B cell (primary cell): ENCODE results near the gene CERCAM. TPM values are rescaled to one million over a fixed set of nuclear protein-coding genes. Genes with fewer than 3 reads are reported as not detected.

ENCODE experiments used
- ATAC-seq: fragments of 200-7000 bp; cut with Tn5 transposase; one replicate; pipeline ENCODE4 v1.10.0; 2021; ENCODE audit warnings: low read depth, mild to moderate bottlenecking, moderate number of reproducible peaks, moderate library complexity
- CTCF ChIA-PET: fragments of 350-600 bp; sonication (Branson Sonifier 250); formaldehyde crosslinking; loops from one replicate; lab custom pipeline; 2021; ENCODE audit warnings: antibody characterized with exemption, inconsistent platforms; lab: Charles Lee
- POLR2A ChIA-PET: fragments of 350-600 bp; sonication (Branson Sonifier 250); formaldehyde crosslinking; loops from one replicate; lab custom pipeline; 2021; ENCODE audit warnings: antibody characterized with exemption; lab: Charles Lee
- DNase-seq: peaks from one replicate; pipeline ENCODE4 v3.0.0; 2013
- H2AFZ ChIP-seq: 2 replicates; pipeline ENCODE4 v1.6.1; 2012; ENCODE audit warnings: mild to moderate bottlenecking, low read depth, low read length; ENCODE audit not compliant: insufficient read depth, poor library complexity, severe bottlenecking
- H3K27ac ChIP-seq, 2 donors: 1 replicate in 1 of 2; 2 replicates in 1 of 2; pipeline ENCODE4 v1.5.1; 2012 to 2013; ENCODE audit warnings: low read length in 2 of 2, mild to moderate bottlenecking in 2 of 2, moderate library complexity in 1 of 2
- H3K27me3 ChIP-seq, 4 experiments: fragments of 200-600 bp in 1 of 4; sonication (generic) in 1 of 4; replicated peaks in 1 of 4; 1 replicate in 2 of 4; 2 replicates in 2 of 4; pipeline versions ENCODE4 v1.6.1 to v1.7.0; 2013 to 2016; ENCODE audit warnings: low read length in 3 of 4, mild to moderate bottlenecking in 2 of 4, mixed read lengths in 1 of 4, moderate library complexity in 1 of 4; ENCODE audit not compliant: insufficient read depth in 4 of 4, control insufficient read depth in 3 of 4; ENCODE audit errors: control extremely low read depth in 1 of 4
- H3K36me3 ChIP-seq, 2 experiments: replicated peaks in 1 of 2; 1 replicate in 1 of 2; 2 replicates in 1 of 2; pipeline versions ENCODE4 v1.6.1 to v1.7.1; 2013; ENCODE audit warnings: low read length in 1 of 2; ENCODE audit not compliant: insufficient read depth in 2 of 2, control insufficient read depth in 1 of 2; ENCODE audit errors: control extremely low read depth in 1 of 2, extremely low read depth in 1 of 2
- H3K4me1 ChIP-seq, 2 donors: fragments of 200-600 bp in 1 of 2; sonication (generic) in 1 of 2; 1 replicate in 1 of 2; 2 replicates in 1 of 2; pipeline versions ENCODE4 v1.5.1 to v1.6.1; 2013 to 2017; ENCODE audit warnings: low read length in 2 of 2; ENCODE audit not compliant: control insufficient read depth in 2 of 2, insufficient read depth in 2 of 2
- H3K4me2 ChIP-seq: replicated peaks from 2 replicates; pipeline ENCODE3; 2012; ENCODE audit warnings: mild to moderate bottlenecking, low read depth, low read length; ENCODE audit not compliant: poor library complexity, severe bottlenecking
- H3K4me3 ChIP-seq, 5 experiments: fragments of 200-600 bp in 1 of 5; sonication (generic) in 1 of 5; 1 replicate in 3 of 5; 2 replicates in 2 of 5; pipeline versions ENCODE4 v1.5.1 to v1.7.0; 2011 to 2016; ENCODE audit warnings: low read length in 4 of 5, mild to moderate bottlenecking in 4 of 5, low read depth in 2 of 5, control low read depth in 1 of 5, moderate library complexity in 1 of 5; ENCODE audit not compliant: insufficient read depth in 1 of 5; ENCODE audit errors: control extremely low read depth in 1 of 5, extremely low read depth in 1 of 5
- H3K79me2 ChIP-seq: fragments of 200-600 bp; sonication (generic); one replicate; pipeline ENCODE4 v1.6.0; 2016; ENCODE audit warnings: low read length; ENCODE audit not compliant: control insufficient read depth, insufficient read depth
- H3K9ac ChIP-seq: fragments of 200-600 bp; sonication (generic); 2 replicates; pipeline ENCODE4 v1.6.1; 2017; ENCODE audit warnings: mild to moderate bottlenecking, low read length, moderate library complexity
- H3K9me3 ChIP-seq, 3 donors: one replicate each; pipeline versions ENCODE4 v1.6.1 to v1.7.1; 2013; ENCODE audit warnings: low read length in 2 of 3; ENCODE audit not compliant: control insufficient read depth in 2 of 3, insufficient read depth in 1 of 3; ENCODE audit errors: control extremely low read depth in 1 of 3
- H4K20me1 ChIP-seq: 2 replicates; pipeline ENCODE4 v1.6.0; 2012; ENCODE audit warnings: mild to moderate bottlenecking, low read length; ENCODE audit not compliant: insufficient read depth, control insufficient read depth, poor library complexity, severe bottlenecking
- H3K27ac Mint-ChIP-seq: one replicate; pipeline ENCODE4 v1.8.0; 2021; ENCODE audit warnings: mixed read lengths
- H3K27me3 Mint-ChIP-seq: one replicate; pipeline ENCODE4 v1.8.0; 2021; ENCODE audit warnings: mixed read lengths
- H3K4me1 Mint-ChIP-seq: one replicate; pipeline ENCODE4 v1.8.0; 2021; ENCODE audit warnings: mixed read lengths
- H3K4me3 Mint-ChIP-seq: one replicate; pipeline ENCODE4 v1.8.0; 2021; ENCODE audit warnings: mixed read lengths
- H3K9me3 Mint-ChIP-seq: one replicate; pipeline ENCODE4 v1.8.0; 2022; ENCODE audit warnings: mixed read lengths; ENCODE audit not compliant: insufficient read depth
- CTCF ChIP-seq: fragments of 200-600 bp; IDR thresholded peaks from one replicate; pipeline ENCODE4 v1.8.0; 2022; ENCODE audit warnings: antibody characterized with exemption, mild to moderate bottlenecking
- EZH2 ChIP-seq: IDR thresholded peaks from 2 replicates; pipeline ENCODE4 v1.6.1; 2012; ENCODE audit warnings: borderline replicate concordance, low read depth, mild to moderate bottlenecking, moderate library complexity, low read length; ENCODE audit not compliant: insufficient read depth, poor library complexity, severe bottlenecking
- WGBS: methylation state at CpG from one replicate; pipeline ENCODE4 v1.1.5; 2013; ENCODE audit warnings: missing lambda C conversion rate; ENCODE audit not compliant: insufficient coverage; 5-methylcytosine and 5-hydroxymethylcytosine counted together
- intact Hi-C: fragments of 100-400 bp; cut with micrococcal nuclease; formaldehyde crosslinking; loops from one replicate; pipeline ENCODE4 v1.10.0; 2022
- polyA plus RNA-seq: library from polyadenylated mRNA; depleted of rRNA; stranded (reverse); fragments of >200 nt; gene quantifications from 2 replicates; pipeline ENCODE4 v1.2.3, GENCODE V29; 2012
- total RNA-seq, 2 donors: library from RNA; stranded (reverse); fragments of 120-200 nt in 1 of 2; gene quantifications; 1 replicate in 1 of 2; 2 replicates in 1 of 2; pipeline versions ENCODE4 v1.2.3 to v1.2.4, GENCODE V29; 2013 to 2022

CERCAM gene
- total and polyA plus RNA-seq, 2 donors (not counting 1 experiment from before 2014, with no cell fraction given), result 2.4 to 3.8 TPM

GRCh38 chr9:128473104-128473503 lies 52.4 kb downstream of the CERCAM start:
- Histone ChIP-seq H3K9ac (no peak overlapping the region), H3K27me3 (no peaks in the 10 kb centered on the region), H2AFZ (no peak overlapping the region), H3K4me3 (no peak overlapping the region), H3K36me3 (peaks cover 13 to 24% of the 10 kb centered on the region in 2 experiments), H3K4me2 (no peak overlapping the region), H3K79me2 (no peaks in the 10 kb centered on the region), H3K27ac (no peak overlapping the region), H3K9me3 (no peaks in the 10 kb centered on the region), H4K20me1 (no peaks in the 10 kb centered on the region), H3K4me1 (no peaks in the 10 kb centered on the region)
- Mint-ChIP-seq H3K9me3 (no peaks in the 10 kb centered on the region), H3K4me3 (no peak overlapping the region), H3K27me3 (no peaks in the 10 kb centered on the region), H3K27ac (no peak overlapping the region), H3K4me1 (no peaks in the 10 kb centered on the region)
- no peak for TF ChIP-seq CTCF
- TF ChIP-seq EZH2, result no peak
- CTCF ChIA-PET, result no interaction called here
- POLR2A ChIA-PET, result interaction anchor here (0.6 kb wide), 1 partner anchor 11 kb away, joined by 4 read pairs; no protein-coding TSS in a partner anchor
- WGBS, result 100% methylated on average over 5 of the region's 5 CpGs
- no peak for DNase-seq
- intact Hi-C loops, result no loop called here
- no peak for ATAC-seq

GRCh38 chr9:128475867-128476266 lies 55.2 kb downstream of the CERCAM start:
- Mint-ChIP-seq H3K27ac (no peak overlapping the region), H3K4me3 (no peak overlapping the region), H3K27me3 (no peaks in the 10 kb centered on the region), H3K4me1 (no peaks in the 10 kb centered on the region), H3K9me3 (no peaks in the 10 kb centered on the region)
- TF ChIP-seq EZH2 (no peak), CTCF (no peak)
- Histone ChIP-seq H3K79me2 (no peaks in the 10 kb centered on the region), H3K36me3 (peaks cover 19 to 36% of the 10 kb centered on the region in 2 experiments), H3K4me1 (no peaks in the 10 kb centered on the region), H3K27ac (no peak overlapping the region), H2AFZ (no peak overlapping the region), H3K4me2 (no peak overlapping the region), H3K9me3 (no peaks in the 10 kb centered on the region), H3K4me3 (no peak overlapping the region), H3K27me3 (no peaks in the 10 kb centered on the region), H3K9ac (no peak overlapping the region), H4K20me1 (no peaks in the 10 kb centered on the region)
- ChIA-PET POLR2A (no interaction called here), CTCF (no interaction called here)
- DNase-seq (no peak), ATAC-seq (no peak)
- WGBS, result 92% methylated on average over 3 of the region's 7 CpGs
- intact Hi-C loops, result no loop called here
